H1 (cell line): ENCODE data around the gene MAGI1. TPM values are rescaled to one million over a fixed set of nuclear protein-coding genes. Genes with fewer than 3 reads are reported as not detected.

ENCODE experiments used
- CTCF ChIA-PET: fragments of 300-600 bp; sonication (Branson Sonifier 250); formaldehyde crosslinking; loops from one replicate; lab custom pipeline; 2021; ENCODE audit not compliant: partially characterized antibody; lab: Charles Lee
- POLR2A ChIA-PET: fragments of 300-600 bp; sonication (Branson Sonifier 250); formaldehyde crosslinking; loops from one replicate; lab custom pipeline; 2021; ENCODE audit warnings: inconsistent platforms; ENCODE audit not compliant: partially characterized antibody; lab: Charles Lee
- DNase-seq, 2 experiments: peaks; one replicate each; pipeline versions ENCODE4 v3.0.0 to v3.0.0-alpha.2; 2010 to 2022; ENCODE audit warnings: low spot score in 2 of 2, low read depth in 1 of 2, mixed read lengths in 1 of 2
- FAIRE-seq: peaks from 2 replicates; lab custom pipeline; 2011; peaks lifted over from hg19 to GRCh38; lab: Jason Lieb, UNC
- H2AFZ ChIP-seq: 2 replicates; pipeline ENCODE4 v1.8.1; 2012; ENCODE audit warnings: low read length, inconsistent platforms
- H2AK5ac ChIP-seq: 2 replicates; pipeline ENCODE4 v1.6.1; 2013; ENCODE audit warnings: low read depth, low read length
- H2BK120ac ChIP-seq: replicated peaks from 2 replicates; pipeline ENCODE3; 2013; ENCODE audit warnings: low read depth, low read length, inconsistent platforms
- H2BK12ac ChIP-seq: 2 replicates; pipeline ENCODE4 v1.6.1; 2013; ENCODE audit warnings: low read depth, low read length
- H2BK15ac ChIP-seq: 2 replicates; pipeline ENCODE4 v1.6.1; 2013; ENCODE audit warnings: low read length
- H2BK20ac ChIP-seq: 2 replicates; pipeline ENCODE4 v1.6.1; 2013; ENCODE audit warnings: low read length
- H2BK5ac ChIP-seq: 2 replicates; pipeline ENCODE4 v1.6.1; 2013; ENCODE audit warnings: low read depth, low read length
- H3K14ac ChIP-seq: 2 replicates; pipeline ENCODE4 v1.6.1; 2013; ENCODE audit warnings: inconsistent platforms; ENCODE audit not compliant: insufficient read length
- H3K18ac ChIP-seq: 2 replicates; pipeline ENCODE4 v1.6.1; 2013; ENCODE audit warnings: low read length; ENCODE audit errors: extremely low read depth
- H3K23ac ChIP-seq: 2 replicates; pipeline ENCODE4 v1.6.1; 2013; ENCODE audit warnings: inconsistent platforms; ENCODE audit not compliant: insufficient read length
- H3K23me2 ChIP-seq: 2 replicates; pipeline ENCODE4 v1.6.1; 2013; ENCODE audit warnings: low read depth, low read length
- H3K27ac ChIP-seq: 2 replicates; pipeline ENCODE4 v1.6.1; 2011; ENCODE audit warnings: low read depth, low read length, inconsistent platforms
- H3K27me3 ChIP-seq, 4 experiments: replicated peaks in 1 of 4; 1 replicate in 1 of 4; 2 replicates in 3 of 4; pipeline versions ENCODE4 v1.6.1 to v1.8.1; 2011 to 2013; ENCODE audit warnings: low read length in 3 of 4, mild to moderate bottlenecking in 3 of 4, inconsistent platforms in 2 of 4, mixed read lengths in 2 of 4, moderate library complexity in 1 of 4; ENCODE audit not compliant: control insufficient read depth in 3 of 4, insufficient read depth in 3 of 4; ENCODE audit errors: extremely low read depth in 1 of 4
- H3K36me3 ChIP-seq, 4 experiments: 2 replicates each; pipeline versions ENCODE4 v1.6.1 to v1.8.1; 2011 to 2013; ENCODE audit warnings: mild to moderate bottlenecking in 4 of 4, low read length in 3 of 4, moderate library complexity in 2 of 4, control low read depth in 1 of 4, inconsistent platforms in 1 of 4; ENCODE audit not compliant: insufficient read depth in 4 of 4, control insufficient read depth in 2 of 4
- H3K4ac ChIP-seq: replicated peaks from 2 replicates; pipeline ENCODE3; 2013; ENCODE audit warnings: low read length, low read depth, mixed read lengths, inconsistent platforms; ENCODE audit not compliant: insufficient read length
- H3K4me1 ChIP-seq, 4 experiments: replicated peaks in 1 of 4; 1 replicate in 1 of 4; 2 replicates in 3 of 4; pipeline versions ENCODE4 v1.6.1 to v1.8.1; 2011 to 2013; ENCODE audit warnings: low read length in 3 of 4, inconsistent platforms in 2 of 4, mixed read lengths in 1 of 4; ENCODE audit not compliant: insufficient read depth in 4 of 4, control insufficient read depth in 3 of 4
- H3K4me2 ChIP-seq, 2 experiments: 2 replicates each; pipeline versions ENCODE4 v1.6.1 to v1.8.1; 2011 to 2013; ENCODE audit warnings: low read depth in 2 of 2, low read length in 2 of 2, control low read depth in 1 of 2, inconsistent platforms in 1 of 2, mild to moderate bottlenecking in 1 of 2; ENCODE audit not compliant: insufficient read depth in 1 of 2
- H3K4me3 ChIP-seq, 4 experiments: fragments of 200-600, 300-600 bp in 1 of 4; sonication (generic), shearing (Covaris generic), sonication (Bioruptor Twin) in 1 of 4; 2 replicates each; pipeline versions ENCODE4 v1.5.1 to v1.8.1; 2011 to 2016; ENCODE audit warnings: low read length in 4 of 4, low read depth in 3 of 4, control low read depth in 2 of 4, inconsistent platforms in 2 of 4, mild to moderate bottlenecking in 2 of 4, mixed read lengths in 1 of 4, moderate library complexity in 1 of 4; ENCODE audit not compliant: insufficient read depth in 2 of 4; ENCODE audit errors: extremely low read depth in 1 of 4
- H3K56ac ChIP-seq: replicated peaks from 2 replicates; pipeline ENCODE3; 2013; ENCODE audit warnings: low read depth, mild to moderate bottlenecking, mixed read lengths, low read length, inconsistent platforms; ENCODE audit not compliant: insufficient read length
- H3K79me1 ChIP-seq: 2 replicates; pipeline ENCODE4 v1.6.1; 2013; ENCODE audit warnings: low read depth, low read length, control low read depth
- H3K79me2 ChIP-seq, 2 experiments: 2 replicates each; pipeline versions ENCODE4 v1.6.1 to v1.8.1; 2012 to 2013; ENCODE audit warnings: low read length in 2 of 2, mild to moderate bottlenecking in 2 of 2, inconsistent platforms in 1 of 2; ENCODE audit not compliant: insufficient read depth in 2 of 2, control insufficient read depth in 1 of 2
- H3K9ac ChIP-seq, 4 experiments: replicated peaks in 1 of 4; 1 replicate in 1 of 4; 2 replicates in 3 of 4; pipeline versions ENCODE4 v1.6.1 to v1.8.1; 2011 to 2013; ENCODE audit warnings: low read depth in 3 of 4, low read length in 3 of 4, control low read depth in 2 of 4, mild to moderate bottlenecking in 2 of 4, moderate library complexity in 2 of 4, inconsistent platforms in 1 of 4; ENCODE audit errors: extremely low read depth in 1 of 4
- H3K9me3 ChIP-seq, 2 experiments: 2 replicates each; pipeline versions ENCODE4 v1.6.1 to v1.8.1; 2012 to 2013; ENCODE audit warnings: mild to moderate bottlenecking in 2 of 2, moderate library complexity in 2 of 2, control low read depth in 1 of 2, inconsistent platforms in 1 of 2, low read depth in 1 of 2, low read length in 1 of 2, mixed read lengths in 1 of 2; ENCODE audit not compliant: insufficient read depth in 2 of 2
- H4K20me1 ChIP-seq, 2 experiments: replicated peaks in 1 of 2; 2 replicates each; pipeline versions ENCODE3 to v1.8.1; 2011 to 2013; ENCODE audit warnings: inconsistent platforms in 2 of 2, low read length in 2 of 2, mild to moderate bottlenecking in 1 of 2; ENCODE audit not compliant: insufficient read depth in 2 of 2, control insufficient read depth in 1 of 2
- H4K5ac ChIP-seq: 2 replicates; pipeline ENCODE4 v1.6.1; 2013; ENCODE audit warnings: low read length, low read depth, mixed read lengths, inconsistent platforms; ENCODE audit not compliant: insufficient read length
- H4K8ac ChIP-seq: 2 replicates; pipeline ENCODE4 v1.8.0; 2013; ENCODE audit warnings: mild to moderate bottlenecking, moderate library complexity, low read length, inconsistent platforms; ENCODE audit not compliant: insufficient read depth; ENCODE audit errors: extremely low read depth
- H4K91ac ChIP-seq: replicated peaks from 2 replicates; pipeline ENCODE3; 2013; ENCODE audit warnings: low read length, mixed read lengths, inconsistent platforms; ENCODE audit not compliant: insufficient read length
- CHD2 ChIP-seq: IDR thresholded peaks from 2 replicates; pipeline ENCODE4 v1.6.1; 2012; ENCODE audit warnings: low read length, improper control_type of control experiment
- CREB1 ChIP-seq: IDR thresholded peaks from 2 replicates; pipeline ENCODE4 v1.6.1; 2012; ENCODE audit warnings: inconsistent platforms
- CTBP2 ChIP-seq: IDR thresholded peaks from 2 replicates; pipeline ENCODE4 v1.7.0; 2011; ENCODE audit warnings: borderline replicate concordance, mild to moderate bottlenecking, moderate library complexity, mixed read lengths, low read length; ENCODE audit not compliant: insufficient read depth, insufficient read length
- JUN ChIP-seq: IDR thresholded peaks from 2 replicates; pipeline ENCODE4 v1.6.1; 2011; ENCODE audit warnings: low read depth, mild to moderate bottlenecking, improper control_type of control experiment, low read length
- JUND ChIP-seq: IDR thresholded peaks from 2 replicates; pipeline ENCODE4 v1.6.1; 2011; ENCODE audit warnings: mild to moderate bottlenecking, improper control_type of control experiment, low read length
- KDM1A ChIP-seq: fragments of 200-600, 300-600 bp; sonication (generic); IDR thresholded peaks from 2 replicates; pipeline ENCODE4 v1.7.1; 2016; ENCODE audit warnings: mild to moderate bottlenecking, low read length, borderline replicate concordance
- MAFK ChIP-seq: IDR thresholded peaks from 2 replicates; pipeline ENCODE4 v1.6.1; 2012; ENCODE audit warnings: low read depth, mild to moderate bottlenecking, improper control_type of control experiment, low read length
- NRF1 ChIP-seq: IDR thresholded peaks from 2 replicates; pipeline ENCODE4 v1.6.1; 2011; ENCODE audit warnings: mild to moderate bottlenecking, low read depth, low read length, improper control_type of control experiment
- POLR2AphosphoS5 ChIP-seq: IDR thresholded peaks from 2 replicates; pipeline ENCODE4 v1.6.1; 2011; ENCODE audit warnings: low read depth, low read length
- RXRA ChIP-seq: IDR thresholded peaks from 2 replicates; pipeline ENCODE4 v1.6.1; 2011; ENCODE audit warnings: low read depth, mild to moderate bottlenecking, low read length, moderate library complexity; ENCODE audit not compliant: insufficient read depth
- SP2 ChIP-seq: IDR thresholded peaks from 2 replicates; pipeline ENCODE4 v1.6.1; 2012; ENCODE audit warnings: mild to moderate bottlenecking, low read length, inconsistent platforms
- YY1 ChIP-seq: IDR thresholded peaks from 2 replicates; pipeline ENCODE4 v1.6.1; 2011; ENCODE audit warnings: low read depth, mild to moderate bottlenecking, low read length
- WGBS, 2 experiments: shearing (Covaris generic) in 1 of 2; methylation state at CpG; one replicate each; pipeline versions ENCODE4 v1.1.6 to v1.1.7; 2013 to 2015; ENCODE audit warnings: low lambda C conversion rate in 2 of 2, mixed read lengths in 2 of 2, inconsistent platforms in 1 of 2, low coverage in 1 of 2, missing lambda C conversion rate in 1 of 2; ENCODE audit not compliant: insufficient replicate concordance in 2 of 2, insufficient coverage in 1 of 2, insufficient read length in 1 of 2; ENCODE audit errors: extremely low coverage in 1 of 2, missing lambda C conversion rate in 1 of 2; 5-methylcytosine and 5-hydroxymethylcytosine counted together
- polyA plus RNA-seq, 7 experiments: library from polyadenylated mRNA; depleted of rRNA in 3 of 7; stranded (reverse) in 5 of 7; unstranded in 2 of 7; fragments of >200 nt in 5 of 7; fragments of 200-250 nt in 2 of 7; gene quantifications; 1 replicate in 5 of 7; 2 replicates in 1 of 7; 4 replicates in 1 of 7; pipeline versions ENCODE4 v1.2.1 to v1.2.3, GENCODE V29; 2011 to 2013; ENCODE audit warnings: missing spikeins in 2 of 7, mixed read lengths in 2 of 7
- total RNA-seq: library from RNA; stranded (reverse); fragmentation: NEBNext Ultra II Directional; extraction: Animal tissue kit (Norgen Biotek cat#: 25700); gene quantifications from 2 replicates; pipeline ENCODE4 v1.2.1, GENCODE V29; 2021
- TF ChIP-seq, protein P1 (sequence below): IDR thresholded peaks from 2 replicates; pipeline ENCODE4 v1.6.1; 2012; ENCODE audit warnings: inconsistent platforms

Gene MAGI1
- total and polyA plus RNA-seq, 2 of the 8 experiments (the other 6 are each of a cell fraction or from before 2014, with no cell fraction given): 19.8 to 78.0 TPM

DNA sequence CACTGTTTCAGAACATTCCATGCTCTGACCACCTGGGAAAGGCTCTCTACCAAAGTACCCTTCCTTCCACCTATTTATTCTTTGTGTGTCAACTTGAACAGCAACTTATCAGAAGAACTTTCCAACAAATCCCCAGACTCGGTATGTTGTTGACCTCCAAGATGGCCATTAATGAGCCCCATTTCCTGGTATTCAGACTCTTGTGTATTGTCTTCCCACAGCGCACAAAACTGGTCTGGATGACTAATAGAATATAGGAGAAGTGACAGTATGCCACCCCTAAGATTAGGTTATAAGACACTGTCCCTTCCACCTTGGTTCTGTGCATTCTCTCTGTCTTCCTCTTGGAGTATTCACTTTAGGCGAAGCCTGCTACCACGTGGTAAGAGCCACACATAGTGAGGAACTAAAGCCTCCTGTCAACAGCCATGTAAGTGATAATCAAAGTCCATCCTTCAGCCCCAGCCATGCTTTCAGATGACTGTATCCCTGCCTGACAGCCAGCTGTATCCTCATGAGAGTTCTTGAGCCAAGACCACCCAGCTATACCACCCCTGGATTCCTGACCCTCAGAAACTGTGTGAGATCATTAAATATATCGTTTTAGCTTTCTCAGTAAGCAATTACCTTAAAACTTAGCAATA lies 481.7 kb downstream of the MAGI1 start:
- no peaks in the 10 kb centered on the region for H3K27me3 ChIP-seq
- CTCF ChIA-PET: interaction anchor here (0.9 to 1.0 kb wide), 3 partner anchors 10 to 117 kb away, joined by 3 read pairs; no protein-coding TSS in a partner anchor
- peaks cover 3 to 95% of the 10 kb centered on the region in 2 experiments; a peak in 3 of 4 replicates for H3K79me2 ChIP-seq
- H2BK15ac ChIP-seq: no peak overlapping the region
- DNase-seq (no peak), FAIRE-seq (no peak)
- no peak overlapping the region for H2BK20ac ChIP-seq
- no peak overlapping the region for H3K56ac ChIP-seq
- 92% methylated on average over 5 of the region's 5 CpGs; no CpG with 5 or more reads in 1 of the 2 experiments for WGBS, 2 experiments
- TF ChIP-seq, protein P1, sequence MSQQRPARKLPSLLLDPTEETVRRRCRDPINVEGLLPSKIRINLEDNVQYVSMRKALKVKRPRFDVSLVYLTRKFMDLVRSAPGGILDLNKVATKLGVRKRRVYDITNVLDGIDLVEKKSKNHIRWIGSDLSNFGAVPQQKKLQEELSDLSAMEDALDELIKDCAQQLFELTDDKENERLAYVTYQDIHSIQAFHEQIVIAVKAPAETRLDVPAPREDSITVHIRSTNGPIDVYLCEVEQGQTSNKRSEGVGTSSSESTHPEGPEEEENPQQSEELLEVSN: no peak
- TF ChIP-seq POLR2AphosphoS5: no peak
- TF ChIP-seq YY1: no peak
- no peak for TF ChIP-seq CHD2
- no peak for TF ChIP-seq CTBP2
- no peak for TF ChIP-seq MAFK
- TF ChIP-seq CREB1: no peak
- TF ChIP-seq JUND: no peak
- no peak for TF ChIP-seq NRF1
- no peak for TF ChIP-seq RXRA
- TF ChIP-seq KDM1A: no peak
- TF ChIP-seq JUN: no peak
- TF ChIP-seq SP2: no peak
- no peak overlapping the region for H2AFZ ChIP-seq
- H2BK120ac ChIP-seq: no peak overlapping the region
- no peak overlapping the region for H3K4me3 ChIP-seq
- H3K18ac ChIP-seq: no peak overlapping the region
- no peak overlapping the region for H2AK5ac ChIP-seq
- POLR2A ChIA-PET: interaction anchor here (1.9 kb wide), 1 partner anchor 40 kb away, joined by 8 read pairs; no protein-coding TSS in a partner anchor
- no peak overlapping the region for H4K5ac ChIP-seq
- no peak overlapping the region for H3K27ac ChIP-seq
- no peak overlapping the region for H3K23ac ChIP-seq
- no peak overlapping the region for H3K9ac ChIP-seq
- H3K4me1 ChIP-seq: peaks cover 0 to 4% (median 2%) of the 10 kb centered on the region in 4 experiments; a peak in 2 of 7 replicates
- peaks cover 0 to 3% of the 10 kb centered on the region in 2 experiments for H4K20me1 ChIP-seq
- H3K4me2 ChIP-seq: no peak overlapping the region
- no peaks in the 10 kb centered on the region; the same call in 1 of the 2 replicates for H3K23me2 ChIP-seq
- no peaks in the 10 kb centered on the region for H3K79me1 ChIP-seq
- H3K36me3 ChIP-seq: no peaks in the 10 kb centered on the region
- no peak overlapping the region for H2BK12ac ChIP-seq
- no peak overlapping the region for H2BK5ac ChIP-seq
- no peak overlapping the region for H4K8ac ChIP-seq
- no peak overlapping the region for H3K14ac ChIP-seq
- H3K4ac ChIP-seq: no peak overlapping the region
- no peaks in the 10 kb centered on the region for H3K9me3 ChIP-seq
- no peak overlapping the region for H4K91ac ChIP-seq
